Measurements from ENCODE around the gene BPIFB1. TPM values are rescaled to one million over a fixed set of nuclear protein-coding genes. Genes with fewer than 3 reads are reported as not detected.

BPIFB1 gene
- total RNA-seq, 5 donors from 2014 or later (not counting 1 experiment from before 2014, with no cell fraction given): 0.16 to 0.76 TPM; not detected in 3

DNA sequence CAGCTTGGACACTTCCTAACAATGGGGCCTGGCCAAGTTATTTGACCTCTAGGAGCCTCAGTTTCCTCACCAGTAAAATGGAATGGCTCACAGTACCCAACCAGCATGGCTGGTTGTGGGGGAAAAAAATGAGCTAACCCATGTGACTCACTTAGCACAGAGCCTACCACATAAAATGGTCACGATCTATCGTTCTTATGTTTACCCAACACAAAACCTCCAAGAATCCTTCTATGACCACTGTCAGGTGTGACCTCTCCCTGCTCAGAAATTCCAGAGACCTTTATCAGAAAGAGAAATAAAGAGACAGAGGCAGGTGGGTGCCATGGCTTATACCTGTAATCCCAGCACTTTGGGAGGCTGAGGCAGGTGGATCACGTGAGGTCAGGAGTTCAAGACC lies 39.4 kb downstream of the BPIFB1 start:
- ChIA-PET CTCF (no interaction called here), POLR2A (no interaction called here)
- ATAC-seq (replicated peaks in 1 of 4) (no peak), DNase-seq (no peak)
- Mint-ChIP-seq H3K4me3 (no peak overlapping the region), H3K9me3 (no peaks in the 10 kb centered on the region), H3K4me1 (no peaks in the 10 kb centered on the region), H3K27ac (no peak overlapping the region), H3K27me3 (peaks cover 8 to 31% of the 10 kb centered on the region in 2 donors), H3K36me3 (no peaks in the 10 kb centered on the region)
- Histone ChIP-seq H3K27ac (ENCODE audit: low read length) (no peak overlapping the region), H3K9me3 (no peaks in the 10 kb centered on the region), H3K36me3 (ENCODE audit: control insufficient read depth in 2 of 2, extremely low read depth in 1 of 2, insufficient read depth in 1 of 2, low read length in 1 of 2) (no peaks in the 10 kb centered on the region), H3K4me3 (ENCODE audit: control insufficient read depth in 1 of 2, extremely low read depth in 1 of 2, low read length in 1 of 2) (no peak overlapping the region), H3K27me3 (replicated peaks in 1 of 2; ENCODE audit: control insufficient read depth in 2 of 2, extremely low read depth in 1 of 2, insufficient read depth in 2 of 2, low read length in 1 of 2) (peaks cover 0 to 57% of the 10 kb centered on the region in 2 experiments), H3K4me1 (ENCODE audit: control insufficient read depth in 1 of 2, extremely low read depth in 1 of 2, insufficient read depth in 2 of 2, low read length in 2 of 2) (no peaks in the 10 kb centered on the region)
- WGBS (ENCODE audit: insufficient coverage): no CpG with 5 or more reads among the region's 3 CpGs

- Mint-ChIP-seq H3K27me3 (peaks cover 8 to 33% of the 10 kb centered on the region in 2 donors), H3K4me3 (no peak overlapping the region), H3K4me1 (no peaks in the 10 kb centered on the region), H3K36me3 (no peaks in the 10 kb centered on the region), H3K27ac (no peak overlapping the region), H3K9me3 (no peaks in the 10 kb centered on the region)
- H3K9me3 ChIP-seq: no peaks in the 10 kb centered on the region
- CTCF ChIA-PET: no interaction called here
- POLR2A ChIA-PET: interaction anchor here in 1 of 2 donors (0.5 kb wide), 1 partner anchor 171 kb away, joined by 5 read pairs; no protein-coding TSS in a partner anchor
- peaks cover 0 to 56% of the 10 kb centered on the region in 2 experiments for H3K27me3 ChIP-seq (replicated peaks in 1 of 2; ENCODE audit: control insufficient read depth in 2 of 2, extremely low read depth in 1 of 2, insufficient read depth in 2 of 2, low read length in 1 of 2)
- no peaks in the 10 kb centered on the region for H3K36me3 ChIP-seq (ENCODE audit: control insufficient read depth in 2 of 2, extremely low read depth in 1 of 2, insufficient read depth in 1 of 2, low read length in 1 of 2)
- 71% methylated on average over 7 of the region's 8 CpGs for WGBS (ENCODE audit: insufficient coverage)
- H3K4me1 ChIP-seq (ENCODE audit: control insufficient read depth in 1 of 2, extremely low read depth in 1 of 2, insufficient read depth in 2 of 2, low read length in 2 of 2): no peaks in the 10 kb centered on the region
- H3K4me3 ChIP-seq (ENCODE audit: control insufficient read depth in 1 of 2, extremely low read depth in 1 of 2, low read length in 1 of 2): no peak overlapping the region
- ATAC-seq (replicated peaks in 1 of 4): no peak
- DNase-seq: no peak
- no peak overlapping the region for H3K27ac ChIP-seq (ENCODE audit: low read length)
Measured at GRCh38 chr20:33323236-33323635, 40.2 kb downstream of the BPIFB1 start.

GRCh38 chr20:33325350-33325749 lies 42.3 kb downstream of the BPIFB1 start:
- H3K27ac ChIP-seq (ENCODE audit: low read length): no peak overlapping the region
- no peak for DNase-seq
- 100% methylated on average over 1 of the region's 2 CpGs for WGBS (ENCODE audit: insufficient coverage)
- H3K4me1 ChIP-seq (ENCODE audit: control insufficient read depth in 1 of 2, extremely low read depth in 1 of 2, insufficient read depth in 2 of 2, low read length in 2 of 2): no peaks in the 10 kb centered on the region
- H3K4me3 ChIP-seq (ENCODE audit: control insufficient read depth in 1 of 2, extremely low read depth in 1 of 2, low read length in 1 of 2): no peak overlapping the region
- ChIA-PET POLR2A (no interaction called here), CTCF (no interaction called here)
- no peaks in the 10 kb centered on the region for H3K4me1 Mint-ChIP-seq
- no peaks in the 10 kb centered on the region for H3K9me3 Mint-ChIP-seq
- H3K27me3 Mint-ChIP-seq: peaks cover 12 to 35% of the 10 kb centered on the region in 2 donors
- ATAC-seq (replicated peaks in 1 of 4): no peak
- H3K36me3 Mint-ChIP-seq: no peaks in the 10 kb centered on the region
- no peak overlapping the region for H3K27ac Mint-ChIP-seq
- H3K36me3 ChIP-seq (ENCODE audit: control insufficient read depth in 2 of 2, extremely low read depth in 1 of 2, insufficient read depth in 1 of 2, low read length in 1 of 2): no peaks in the 10 kb centered on the region
- no peak overlapping the region for H3K4me3 Mint-ChIP-seq
- no peaks in the 10 kb centered on the region for H3K9me3 ChIP-seq
- H3K27me3 ChIP-seq (replicated peaks in 1 of 2; ENCODE audit: control insufficient read depth in 2 of 2, extremely low read depth in 1 of 2, insufficient read depth in 2 of 2, low read length in 1 of 2): peaks cover 2 to 52% of the 10 kb centered on the region in 2 experiments

DNA sequence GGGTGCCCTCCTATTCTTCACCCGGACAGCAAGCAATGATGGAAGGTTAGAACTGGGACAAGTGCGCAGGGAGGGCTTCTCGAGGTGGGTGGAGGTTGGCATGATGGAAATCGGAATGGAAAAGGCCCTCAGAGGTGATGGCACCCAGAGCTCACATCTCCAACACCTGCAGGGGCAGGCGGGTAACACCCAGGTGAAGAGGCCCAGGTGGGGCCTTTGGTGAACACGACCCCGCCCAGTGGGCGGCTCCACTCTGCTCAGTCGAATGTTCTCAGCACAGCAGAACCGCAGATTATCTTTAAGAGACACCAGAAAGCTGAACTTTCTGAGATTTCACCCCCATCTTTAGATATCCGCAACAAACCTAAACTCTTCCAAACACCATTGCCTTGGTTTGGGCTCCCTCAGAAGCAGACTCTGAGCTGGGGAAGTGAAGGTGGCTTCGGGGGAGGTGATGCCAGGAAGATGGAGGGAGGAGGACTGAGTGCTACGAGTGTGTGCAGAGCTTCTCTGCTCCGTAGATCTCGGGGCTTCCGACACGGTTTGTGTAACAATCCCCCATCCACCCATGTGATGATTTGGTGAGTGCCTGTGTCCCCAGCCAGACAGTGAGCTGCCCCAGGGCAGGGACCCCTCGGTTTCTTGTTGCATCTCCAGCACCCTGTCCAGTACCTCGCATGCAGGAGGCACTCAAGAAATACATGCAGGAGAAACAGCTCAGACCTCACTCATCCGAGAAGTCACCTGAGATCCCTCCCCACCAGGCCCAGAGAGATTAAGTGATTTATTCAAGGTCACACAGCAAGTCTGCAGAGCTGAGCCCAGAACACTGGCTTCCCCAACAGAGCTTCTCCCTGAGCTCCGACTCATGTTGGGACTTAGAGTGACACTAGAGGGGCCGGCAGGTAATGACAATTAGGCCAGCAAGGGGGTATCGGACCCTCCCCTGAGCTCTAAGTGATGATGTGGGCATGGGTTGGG lies 45.4 kb downstream of the BPIFB1 start:
- H3K36me3 ChIP-seq (ENCODE audit: control insufficient read depth in 2 of 2, extremely low read depth in 1 of 2, insufficient read depth in 1 of 2, low read length in 1 of 2): no peaks in the 10 kb centered on the region
- ChIA-PET CTCF (no interaction called here), POLR2A (no interaction called here)
- no peak overlapping the region for H3K4me3 ChIP-seq (ENCODE audit: control insufficient read depth in 1 of 2, extremely low read depth in 1 of 2, low read length in 1 of 2)
- no peak for DNase-seq
- H3K9me3 Mint-ChIP-seq: no peaks in the 10 kb centered on the region
- WGBS (ENCODE audit: insufficient coverage): 55% methylated on average over 6 of the region's 23 CpGs
- H3K9me3 ChIP-seq: no peaks in the 10 kb centered on the region
- H3K27ac Mint-ChIP-seq: no peak overlapping the region
- H3K4me1 ChIP-seq (ENCODE audit: control insufficient read depth in 1 of 2, extremely low read depth in 1 of 2, insufficient read depth in 2 of 2, low read length in 2 of 2): no peaks in the 10 kb centered on the region
- no peaks in the 10 kb centered on the region for H3K36me3 Mint-ChIP-seq
- H3K27ac ChIP-seq (ENCODE audit: low read length): no peak overlapping the region
- H3K27me3 Mint-ChIP-seq: peaks cover 11 to 23% of the 10 kb centered on the region in 2 donors
- H3K4me3 Mint-ChIP-seq: no peak overlapping the region
- no peaks in the 10 kb centered on the region for H3K4me1 Mint-ChIP-seq
- no peak for ATAC-seq (replicated peaks in 1 of 4)
- H3K27me3 ChIP-seq (replicated peaks in 1 of 2; ENCODE audit: control insufficient read depth in 2 of 2, extremely low read depth in 1 of 2, insufficient read depth in 2 of 2, low read length in 1 of 2): peaks cover 2 to 46% of the 10 kb centered on the region in 2 experiments

DNA sequence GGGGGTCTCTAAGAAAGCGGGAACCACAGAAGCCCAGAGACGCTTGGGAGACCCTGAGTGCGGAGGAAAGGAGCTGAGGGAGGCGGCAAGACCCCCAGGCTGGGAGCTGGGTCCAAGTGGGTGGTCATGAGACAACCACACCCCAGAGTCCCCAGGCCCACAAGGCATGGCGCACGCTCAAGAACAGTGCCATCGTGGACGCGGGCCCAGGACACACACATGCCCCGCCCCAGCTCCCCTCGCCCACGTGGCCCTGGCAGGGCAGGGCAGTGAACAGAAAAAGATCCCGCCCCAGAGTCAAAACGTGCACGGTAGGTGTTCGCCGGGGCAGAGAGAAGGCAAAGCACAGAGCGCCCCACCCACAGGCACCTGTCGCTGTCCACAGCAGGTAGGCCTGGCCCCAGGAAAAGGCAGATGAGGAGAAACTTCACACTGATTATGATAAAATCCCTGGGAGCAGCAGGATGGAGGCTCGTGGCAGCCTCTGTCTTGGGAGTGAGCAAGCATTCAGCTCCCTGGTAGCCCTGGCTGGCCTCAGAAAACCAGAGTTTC lies 50.0 kb downstream of the BPIFB1 start:
- ATAC-seq (replicated peaks in 1 of 4) (no peak), DNase-seq (no peak)
- Histone ChIP-seq H3K4me3 (ENCODE audit: control insufficient read depth in 1 of 2, extremely low read depth in 1 of 2, low read length in 1 of 2) (no peak overlapping the region), H3K9me3 (no peaks in the 10 kb centered on the region), H3K4me1 (ENCODE audit: control insufficient read depth in 1 of 2, extremely low read depth in 1 of 2, insufficient read depth in 2 of 2, low read length in 2 of 2) (no peaks in the 10 kb centered on the region), H3K27ac (ENCODE audit: low read length) (no peak overlapping the region), H3K36me3 (ENCODE audit: control insufficient read depth in 2 of 2, extremely low read depth in 1 of 2, insufficient read depth in 1 of 2, low read length in 1 of 2) (no peaks in the 10 kb centered on the region), H3K27me3 (replicated peaks in 1 of 2; ENCODE audit: control insufficient read depth in 2 of 2, extremely low read depth in 1 of 2, insufficient read depth in 2 of 2, low read length in 1 of 2) (peaks cover 2 to 24% of the 10 kb centered on the region in 2 experiments)
- Mint-ChIP-seq H3K4me1 (no peaks in the 10 kb centered on the region), H3K27me3 (peaks cover 7 to 11% of the 10 kb centered on the region in 2 donors), H3K9me3 (no peaks in the 10 kb centered on the region), H3K4me3 (no peak overlapping the region), H3K27ac (no peak overlapping the region), H3K36me3 (no peaks in the 10 kb centered on the region)
- WGBS (ENCODE audit: insufficient coverage): 86% methylated on average over 16 of the region's 20 CpGs
- ChIA-PET CTCF (no interaction called here), POLR2A (no interaction called here)

- no peak for ATAC-seq (replicated peaks in 1 of 4)
- Histone ChIP-seq H3K4me1 (ENCODE audit: control insufficient read depth in 1 of 2, extremely low read depth in 1 of 2, insufficient read depth in 2 of 2, low read length in 2 of 2) (no peaks in the 10 kb centered on the region), H3K27ac (ENCODE audit: low read length) (no peak overlapping the region), H3K27me3 (replicated peaks in 1 of 2; ENCODE audit: control insufficient read depth in 2 of 2, extremely low read depth in 1 of 2, insufficient read depth in 2 of 2, low read length in 1 of 2) (peaks cover 0 to 18% of the 10 kb centered on the region in 2 experiments), H3K9me3 (no peaks in the 10 kb centered on the region), H3K36me3 (ENCODE audit: control insufficient read depth in 2 of 2, extremely low read depth in 1 of 2, insufficient read depth in 1 of 2, low read length in 1 of 2) (no peaks in the 10 kb centered on the region), H3K4me3 (ENCODE audit: control insufficient read depth in 1 of 2, extremely low read depth in 1 of 2, low read length in 1 of 2) (no peak overlapping the region)
- CTCF ChIA-PET: no interaction called here
- Mint-ChIP-seq H3K4me3 (no peak overlapping the region), H3K9me3 (no peaks in the 10 kb centered on the region), H3K36me3 (no peaks in the 10 kb centered on the region), H3K4me1 (no peaks in the 10 kb centered on the region), H3K27me3 (peaks cover 3 to 9% of the 10 kb centered on the region in 2 donors), H3K27ac (no peak overlapping the region)
- WGBS (ENCODE audit: insufficient coverage): 83% methylated on average over 2 of the region's 7 CpGs
- POLR2A ChIA-PET: no interaction called here
- DNase-seq: no peak
Measured at GRCh38 chr20:33333616-33334015, 50.6 kb downstream of the BPIFB1 start.

All from T-cell (primary cell).